Stimulated activated CD4-positive, alpha-beta T cell treated with anti-CD3 and anti-CD28 coated beads, Interleukin-2, amount 100 ng/mL, for 24 hours (primary cell): ENCODE results near the gene KCNE1.
"Not testable (repeated sequence)": the region's sequence is repeated elsewhere in the genome, so short reads cannot be mapped to it uniquely, and the experiment has no call there.

Experiments used
- DNase-seq, 2 donors: peaks; one replicate each; pipeline ENCODE4 v3.0.0-alpha.2; 2020

KCNE1 gene

GRCh38 chr21:34406676-34407075 is 105.3 kb downstream of the KCNE1 start:
- not testable (repeated sequence) for DNase-seq

GRCh38 chr21:34406102-34406501 is 105.9 kb downstream of the KCNE1 start:
- not testable (repeated sequence) for DNase-seq

DNA sequence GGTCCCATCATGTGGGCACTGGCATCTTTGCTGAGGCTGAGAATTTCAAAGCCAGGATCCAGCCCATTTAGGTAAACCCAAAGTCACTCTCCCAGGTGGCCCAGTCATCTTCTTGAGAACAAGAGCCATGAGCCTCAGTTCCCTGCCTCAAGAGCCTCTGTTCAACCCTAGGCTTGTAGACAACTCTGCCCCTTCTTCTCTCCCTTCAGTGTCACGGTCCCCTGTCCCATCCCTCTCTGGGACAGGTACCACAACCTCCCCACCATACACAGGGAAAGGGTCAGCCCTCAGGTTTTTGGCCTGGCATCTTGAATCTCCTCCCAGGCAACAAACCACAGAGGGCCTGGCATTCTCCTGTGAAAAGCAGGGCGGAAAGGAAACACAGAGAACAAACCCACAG is 106.3 kb downstream of the KCNE1 start:
- not testable (repeated sequence) for DNase-seq

- not testable (repeated sequence) for DNase-seq
Measured at GRCh38 chr21:34404742-34405141, 107.3 kb downstream of the KCNE1 start.

GRCh38 chr21:34400522-34400921 is 111.5 kb downstream of the KCNE1 start:
- not testable (repeated sequence) for DNase-seq
